Trophoblast cell (in vitro differentiated cells and primary cell): ENCODE data around the gene SF3A2.

ENCODE experiments used
- DNase-seq, 2 donors: peaks; one replicate each; pipeline ENCODE4 v3.0.0-alpha.2; 2016
- H2AFZ ChIP-seq: 2 replicates; pipeline ENCODE4 v1.6.1; 2013; ENCODE audit warnings: low read length, moderate library complexity, mild to moderate bottlenecking; ENCODE audit not compliant: insufficient read depth, poor library complexity
- H2AK5ac ChIP-seq: 2 replicates; pipeline ENCODE4 v1.6.1; 2013; ENCODE audit warnings: mild to moderate bottlenecking, low read length
- H2BK120ac ChIP-seq: 2 replicates; pipeline ENCODE4 v1.6.1; 2013; ENCODE audit warnings: low read length, mild to moderate bottlenecking, moderate library complexity; ENCODE audit not compliant: insufficient read depth, poor library complexity
- H2BK12ac ChIP-seq: 2 replicates; pipeline ENCODE4 v1.6.1; 2013; ENCODE audit warnings: mild to moderate bottlenecking, low read length, moderate library complexity
- H2BK5ac ChIP-seq: 2 replicates; pipeline ENCODE4 v1.6.1; 2013; ENCODE audit warnings: low read length, low read depth, moderate library complexity, mild to moderate bottlenecking; ENCODE audit not compliant: poor library complexity
- H3K14ac ChIP-seq: 2 replicates; pipeline ENCODE4 v1.6.1; 2013; ENCODE audit warnings: mild to moderate bottlenecking, low read length
- H3K18ac ChIP-seq: 2 replicates; pipeline ENCODE4 v1.6.1; 2013; ENCODE audit warnings: mild to moderate bottlenecking, low read length
- H3K23ac ChIP-seq: 2 replicates; pipeline ENCODE4 v1.6.1; 2013; ENCODE audit warnings: low read length
- H3K27ac ChIP-seq: 2 replicates; pipeline ENCODE4 v1.5.1; 2013; ENCODE audit warnings: low read depth, mild to moderate bottlenecking, inconsistent platforms, low read length, moderate library complexity
- H3K27me3 ChIP-seq: 2 replicates; pipeline ENCODE4 v1.6.1; 2013; ENCODE audit warnings: inconsistent platforms, mild to moderate bottlenecking, low read length, moderate library complexity; ENCODE audit not compliant: insufficient read depth
- H3K36me3 ChIP-seq, 2 experiments: 1 replicate in 1 of 2; 2 replicates in 1 of 2; pipeline ENCODE4 v1.6.1; 2013; ENCODE audit warnings: low read length in 2 of 2, mild to moderate bottlenecking in 2 of 2, moderate library complexity in 1 of 2; ENCODE audit not compliant: insufficient read depth in 2 of 2, control insufficient read depth in 1 of 2
- H3K4ac ChIP-seq: 2 replicates; pipeline ENCODE4 v1.6.1; 2013; ENCODE audit warnings: low read depth, mild to moderate bottlenecking, low read length, moderate library complexity
- H3K4me1 ChIP-seq, 2 experiments: 1 replicate in 1 of 2; 2 replicates in 1 of 2; pipeline ENCODE4 v1.6.1; 2013; ENCODE audit warnings: low read length in 2 of 2, mild to moderate bottlenecking in 2 of 2, moderate library complexity in 1 of 2; ENCODE audit not compliant: insufficient read depth in 2 of 2, control insufficient read depth in 1 of 2
- H3K4me2 ChIP-seq: 2 replicates; pipeline ENCODE4 v1.6.1; 2013; ENCODE audit warnings: inconsistent platforms, mild to moderate bottlenecking, low read length, moderate library complexity
- H3K4me3 ChIP-seq: 2 replicates; pipeline ENCODE4 v1.5.1; 2013; ENCODE audit warnings: mild to moderate bottlenecking, low read depth, low read length, inconsistent platforms
- H3K79me1 ChIP-seq: one replicate; pipeline ENCODE4 v1.6.1; 2013; ENCODE audit warnings: low read length
- H3K79me2 ChIP-seq: 2 replicates; pipeline ENCODE4 v1.6.1; 2013; ENCODE audit warnings: low read length, mild to moderate bottlenecking; ENCODE audit not compliant: control insufficient read depth, insufficient read depth, poor library complexity
- H3K9ac ChIP-seq: 2 replicates; pipeline ENCODE4 v1.6.1; 2013; ENCODE audit warnings: mild to moderate bottlenecking, low read length
- H3K9me3 ChIP-seq: 2 replicates; pipeline ENCODE4 v1.6.1; 2013; ENCODE audit warnings: low read depth, mild to moderate bottlenecking, control low read depth, inconsistent platforms, low read length; ENCODE audit not compliant: insufficient read depth
- H4K12ac ChIP-seq: 2 replicates; pipeline ENCODE4 v1.6.1; 2013; ENCODE audit warnings: low read depth, mild to moderate bottlenecking, low read length, moderate library complexity
- H4K8ac ChIP-seq: 2 replicates; pipeline ENCODE4 v1.6.1; 2013; ENCODE audit warnings: low read depth, mild to moderate bottlenecking, low read length, moderate library complexity
- H4K91ac ChIP-seq: one replicate; pipeline ENCODE4 v1.6.1; 2013; ENCODE audit warnings: low read depth, mild to moderate bottlenecking, low read length, moderate library complexity
- WGBS: extraction: QIAGEN DNeasy Blood & Tissue Kit; methylation state at CpG from one replicate; pipeline ENCODE4 v1.1.7; 2013; ENCODE audit warnings: missing lambda C conversion rate; ENCODE audit not compliant: insufficient read length, insufficient coverage; ENCODE audit errors: extremely low coverage; 5-methylcytosine and 5-hydroxymethylcytosine counted together

The SF3A2 gene

GRCh38 chr19:2208975-2209374 lies 27.6 kb upstream of the SF3A2 start:
- 100% methylated on average over 1 of the region's 10 CpGs for WGBS
- H3K9ac ChIP-seq = no peak overlapping the region
- no peak overlapping the region for H2BK120ac ChIP-seq
- no peak overlapping the region for H4K8ac ChIP-seq
- H3K36me3 ChIP-seq = peaks cover 54 to 63% of the 10 kb centered on the region in 2 experiments
- H3K79me2 ChIP-seq = no peaks in the 10 kb centered on the region
- H2BK5ac ChIP-seq = no peak overlapping the region
- no peaks in the 10 kb centered on the region for H3K27me3 ChIP-seq
- H3K27ac ChIP-seq = no peak overlapping the region
- H4K91ac ChIP-seq = no peak overlapping the region
- no peak overlapping the region for H2AK5ac ChIP-seq
- no peak overlapping the region for H3K4me2 ChIP-seq
- no peaks in the 10 kb centered on the region for H3K4me1 ChIP-seq
- H3K14ac ChIP-seq = no peak overlapping the region
- no peaks in the 10 kb centered on the region for H3K79me1 ChIP-seq
- no peak overlapping the region for H4K12ac ChIP-seq
- no peak overlapping the region for H3K23ac ChIP-seq
- no peak for DNase-seq
- H3K9me3 ChIP-seq = peaks cover 5% of the 10 kb centered on the region
- H3K18ac ChIP-seq = no peak overlapping the region
- H2AFZ ChIP-seq = no peak overlapping the region
- no peak overlapping the region for H3K4me3 ChIP-seq
- no peak overlapping the region for H2BK12ac ChIP-seq
- no peak overlapping the region for H3K4ac ChIP-seq

GRCh38 chr19:2209408-2209807 lies 27.2 kb upstream of the SF3A2 start:
- H3K9me3 ChIP-seq = peaks cover 2% of the 10 kb centered on the region
- no peak overlapping the region for H3K4me2 ChIP-seq
- no peak overlapping the region for H2BK12ac ChIP-seq
- H3K79me1 ChIP-seq = no peaks in the 10 kb centered on the region
- H3K23ac ChIP-seq = no peak overlapping the region
- no peak overlapping the region for H2AFZ ChIP-seq
- no peak overlapping the region for H4K8ac ChIP-seq
- no peak overlapping the region for H2BK120ac ChIP-seq
- no CpG with 5 or more reads among the region's 17 CpGs for WGBS
- no peak overlapping the region for H3K14ac ChIP-seq
- no peak overlapping the region for H2BK5ac ChIP-seq
- no peak overlapping the region for H3K9ac ChIP-seq
- no peaks in the 10 kb centered on the region for H3K79me2 ChIP-seq
- H3K4me1 ChIP-seq = no peaks in the 10 kb centered on the region
- H3K18ac ChIP-seq = no peak overlapping the region
- H3K27me3 ChIP-seq = no peaks in the 10 kb centered on the region
- H3K4me3 ChIP-seq = no peak overlapping the region
- H4K12ac ChIP-seq = no peak overlapping the region
- no peak overlapping the region for H3K27ac ChIP-seq
- no peak overlapping the region for H3K4ac ChIP-seq
- DNase-seq = no peak
- H2AK5ac ChIP-seq = no peak overlapping the region
- H3K36me3 ChIP-seq = peaks cover 54 to 63% of the 10 kb centered on the region in 2 experiments
- H4K91ac ChIP-seq = no peak overlapping the region

- H3K9ac ChIP-seq = no peak overlapping the region
- no peak overlapping the region for H3K14ac ChIP-seq
- H2AK5ac ChIP-seq = no peak overlapping the region
- H3K23ac ChIP-seq = no peak overlapping the region
- H4K12ac ChIP-seq = no peak overlapping the region
- H3K79me2 ChIP-seq = no peaks in the 10 kb centered on the region
- H3K79me1 ChIP-seq = no peaks in the 10 kb centered on the region
- H3K4ac ChIP-seq = no peak overlapping the region
- H3K9me3 ChIP-seq = peaks cover 2% of the 10 kb centered on the region
- H2BK120ac ChIP-seq = no peak overlapping the region
- no peak overlapping the region for H3K4me3 ChIP-seq
- H3K4me2 ChIP-seq = no peak overlapping the region
- H3K4me1 ChIP-seq = no peaks in the 10 kb centered on the region
- H3K27ac ChIP-seq = no peak overlapping the region
- peaks cover 57 to 66% of the 10 kb centered on the region in 2 experiments for H3K36me3 ChIP-seq
- no peak overlapping the region for H2BK12ac ChIP-seq
- H4K8ac ChIP-seq = no peak overlapping the region
- H3K18ac ChIP-seq = no peak overlapping the region
- H2BK5ac ChIP-seq = no peak overlapping the region
- no peak overlapping the region for H4K91ac ChIP-seq
- peak in 1 of 2 donors; percentile 12 for DNase-seq
- no CpG with 5 or more reads among the region's 21 CpGs for WGBS
- H2AFZ ChIP-seq = no peak overlapping the region
- H3K27me3 ChIP-seq = no peaks in the 10 kb centered on the region
These were observed 26.4 kb upstream of the SF3A2 start for GRCh38 chr19:2210206-2210605.

- no peak overlapping the region for H3K4me3 ChIP-seq
- H3K14ac ChIP-seq = no peak overlapping the region
- no peak overlapping the region for H2BK12ac ChIP-seq
- H3K36me3 ChIP-seq = peaks cover 64 to 74% of the 10 kb centered on the region in 2 experiments
- no peaks in the 10 kb centered on the region for H3K79me2 ChIP-seq
- H3K27ac ChIP-seq = no peak overlapping the region
- peaks cover 2% of the 10 kb centered on the region for H3K9me3 ChIP-seq
- no CpG with 5 or more reads among the region's 33 CpGs for WGBS
- H3K18ac ChIP-seq = no peak overlapping the region
- H3K4me2 ChIP-seq = no peak overlapping the region
- no peak overlapping the region for H2BK5ac ChIP-seq
- H3K23ac ChIP-seq = no peak overlapping the region
- no peaks in the 10 kb centered on the region for H3K79me1 ChIP-seq
- H2AK5ac ChIP-seq = no peak overlapping the region
- H2AFZ ChIP-seq = no peak overlapping the region
- no peak overlapping the region for H3K4ac ChIP-seq
- no peaks in the 10 kb centered on the region for H3K4me1 ChIP-seq
- H3K9ac ChIP-seq = no peak overlapping the region
- H4K12ac ChIP-seq = no peak overlapping the region
- no peak for DNase-seq
- no peaks in the 10 kb centered on the region for H3K27me3 ChIP-seq
- no peak overlapping the region for H2BK120ac ChIP-seq
- no peak overlapping the region for H4K91ac ChIP-seq
- H4K8ac ChIP-seq = no peak overlapping the region
These were observed 25.5 kb upstream of the SF3A2 start for GRCh38 chr19:2210987-2211740.
